Measurements from ENCODE around the gene ANKRD9. TPM values are rescaled to one million over a fixed set of nuclear protein-coding genes. Genes with fewer than 3 reads are reported as not detected.
A peak's percentile ranks its signal among the peaks of the same experiment; 100 is the strongest.

ANKRD9 gene
- total and polyA plus RNA-seq, 2 of the 13 experiments (the other 11 are each of a cell fraction or from before 2014, with no cell fraction given), result 10.0 to 15.0 TPM

- no peak for TF ChIP-seq ZNF296 (CRISPR knock-in tag; conservative IDR thresholded peaks at IDR 0.05)
- TF ChIP-seq ATF7-NPFF (CRISPR knock-in tag; IDR thresholded peaks at IDR 0.05; ENCODE audit: low read depth), result no peak
- TF ChIP-seq ZNF788 (CRISPR knock-in tag; IDR thresholded peaks at IDR 0.05; ENCODE audit: borderline replicate concordance), result 0 out of 2 replicates have a peak, but pooled peaks have one; percentile 2
- TF ChIP-seq SRSF1 (optimal IDR thresholded peaks at IDR 0.05; ENCODE audit: low read depth, low read length), result no peak
- no peak for TF ChIP-seq ZNF24 (IDR thresholded peaks at IDR 0.05)
- TF ChIP-seq TOPORS (CRISPR knock-in tag; IDR thresholded peaks at IDR 0.05), result no peak
- TF ChIP-seq ZNF326 (CRISPR knock-in tag; IDR thresholded peaks at IDR 0.05; ENCODE audit: borderline replicate concordance), result no peak
- no peak for TF ChIP-seq CCDC6 (CRISPR knock-in tag; IDR thresholded peaks at IDR 0.05)
- TF ChIP-seq MZF1 (CRISPR knock-in tag; IDR thresholded peaks at IDR 0.05; ENCODE audit: borderline replicate concordance), result no peak
- TF ChIP-seq HMG20A (CRISPR knock-in tag; IDR thresholded peaks at IDR 0.05; ENCODE audit: borderline replicate concordance), result no peak
- no peak for TF ChIP-seq BORCS8-MEF2B (CRISPR knock-in tag; IDR thresholded peaks at IDR 0.05)
- no peak for TF ChIP-seq ZBTB8A (CRISPR knock-in tag; IDR thresholded peaks at IDR 0.05; ENCODE audit: borderline replicate concordance, low read depth)
- no peak; the same call in 1 of the 2 replicates for TF ChIP-seq ZNF292 (CRISPR knock-in tag; IDR thresholded peaks at IDR 0.05; ENCODE audit: borderline replicate concordance, low read depth)
- TF ChIP-seq ZNF441 (CRISPR knock-in tag; IDR thresholded peaks at IDR 0.05; ENCODE audit: borderline replicate concordance), result no peak
- no peak; the same call in 1 of the 2 replicates for TF ChIP-seq ETV6 (CRISPR knock-in tag; conservative IDR thresholded peaks at IDR 0.05)
- no peak for TF ChIP-seq PHF21A (CRISPR knock-in tag; IDR thresholded peaks at IDR 0.05)
- no peak for TF ChIP-seq GATA4 (IDR thresholded peaks at IDR 0.05; ENCODE audit: borderline replicate concordance, low read depth)
- peak; percentile 49; the same call in 1 of the 2 replicates for TF ChIP-seq ZNF619 (CRISPR knock-in tag; IDR thresholded peaks at IDR 0.05)
- no peak for TF ChIP-seq HNF4G (IDR thresholded peaks at IDR 0.05; ENCODE audit: borderline replicate concordance, low read depth, low read length)
- TF ChIP-seq HNF4G (CRISPR knock-in tag; IDR thresholded peaks at IDR 0.05; ENCODE audit: borderline replicate concordance, low read depth), result no peak
- no peak for TF ChIP-seq SMARCC2 (IDR thresholded peaks at IDR 0.05)
- TF ChIP-seq, protein P1, sequence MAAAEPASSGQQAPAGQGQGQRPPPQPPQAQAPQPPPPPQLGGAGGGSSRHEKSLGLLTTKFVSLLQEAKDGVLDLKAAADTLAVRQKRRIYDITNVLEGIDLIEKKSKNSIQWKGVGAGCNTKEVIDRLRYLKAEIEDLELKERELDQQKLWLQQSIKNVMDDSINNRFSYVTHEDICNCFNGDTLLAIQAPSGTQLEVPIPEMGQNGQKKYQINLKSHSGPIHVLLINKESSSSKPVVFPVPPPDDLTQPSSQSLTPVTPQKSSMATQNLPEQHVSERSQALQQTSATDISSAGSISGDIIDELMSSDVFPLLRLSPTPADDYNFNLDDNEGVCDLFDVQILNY (CRISPR knock-in tag; conservative IDR thresholded peaks at IDR 0.05), result no peak
- no peak for TF ChIP-seq NFYB (CRISPR knock-in tag; IDR thresholded peaks at IDR 0.05)
- TF ChIP-seq ZNF207 (IDR thresholded peaks at IDR 0.05; ENCODE audit: borderline replicate concordance), result no peak
- TF ChIP-seq, protein P2, sequence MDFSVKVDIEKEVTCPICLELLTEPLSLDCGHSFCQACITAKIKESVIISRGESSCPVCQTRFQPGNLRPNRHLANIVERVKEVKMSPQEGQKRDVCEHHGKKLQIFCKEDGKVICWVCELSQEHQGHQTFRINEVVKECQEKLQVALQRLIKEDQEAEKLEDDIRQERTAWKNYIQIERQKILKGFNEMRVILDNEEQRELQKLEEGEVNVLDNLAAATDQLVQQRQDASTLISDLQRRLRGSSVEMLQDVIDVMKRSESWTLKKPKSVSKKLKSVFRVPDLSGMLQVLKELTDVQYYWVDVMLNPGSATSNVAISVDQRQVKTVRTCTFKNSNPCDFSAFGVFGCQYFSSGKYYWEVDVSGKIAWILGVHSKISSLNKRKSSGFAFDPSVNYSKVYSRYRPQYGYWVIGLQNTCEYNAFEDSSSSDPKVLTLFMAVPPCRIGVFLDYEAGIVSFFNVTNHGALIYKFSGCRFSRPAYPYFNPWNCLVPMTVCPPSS (IDR thresholded peaks at IDR 0.05), result no peak
- TF ChIP-seq SOX5 (CRISPR knock-in tag; IDR thresholded peaks at IDR 0.05; ENCODE audit: borderline replicate concordance), result no peak
- TF ChIP-seq MTA1 (CRISPR knock-in tag; IDR thresholded peaks at IDR 0.05; ENCODE audit: borderline replicate concordance), result no peak
- TF ChIP-seq HOXA7 (CRISPR knock-in tag; IDR thresholded peaks at IDR 0.05), result no peak
Measured at GRCh38 chr14:102539544-102540314, 30.2 kb upstream of the ANKRD9 start (continued).
